Measurements from ENCODE around the gene TNS1. TPM values are rescaled to one million over a fixed set of nuclear protein-coding genes. Genes with fewer than 3 reads are reported as not detected.

Gene TNS1
- total RNA-seq, 1 experiment from 2014 or later: 6.2 TPM

GRCh38 chr2:217968023-217968422 is 34.8 kb downstream of the TNS1 start:
- ChIA-PET RAD21 (ENCODE audit: low non-redundant PET in 1 of 2, low total read pairs in 2 of 2, uncharacterized antibody in 2 of 2, unreplicated experiment in 2 of 2) (no interaction called here), CTCF (no interaction called here), POLR2A (no interaction called here)
- Histone ChIP-seq H3K79me2 (ENCODE audit: insufficient read depth, low read length) (no peaks in the 10 kb centered on the region), H3K4me3 (replicated peaks in 1 of 2; ENCODE audit: low read depth in 1 of 2, low read length in 2 of 2) (no peak overlapping the region), H3K36me3 (ENCODE audit: control insufficient read depth in 1 of 2, insufficient read depth in 2 of 2, low read length in 2 of 2) (no peaks in the 10 kb centered on the region), H4K20me1 (ENCODE audit: insufficient read depth) (no peaks in the 10 kb centered on the region), H3K4me1 (ENCODE audit: control insufficient read depth in 1 of 2, insufficient read depth in 2 of 2, low read length in 2 of 2) (peaks cover 0 to 4% of the 10 kb centered on the region in 2 experiments; a peak in 1 of 4 replicates), H3K27me3 (ENCODE audit: insufficient read depth, low read length) (no peaks in the 10 kb centered on the region), H3K9me2 (ENCODE audit: insufficient read depth) (no peaks in the 10 kb centered on the region), H2AFZ (ENCODE audit: low read depth, low read length, poor library complexity, severe bottlenecking) (no peak overlapping the region), H3K9ac (ENCODE audit: low read length) (no peak overlapping the region), H3K4me2 (ENCODE audit: low read length) (no peak overlapping the region), H3K9me3 (ENCODE audit: control insufficient read depth in 1 of 2, insufficient read depth in 1 of 2, low read depth in 1 of 2, low read length in 2 of 2) (no peaks in the 10 kb centered on the region), H3K27ac (ENCODE audit: low read depth, low read length) (no peak overlapping the region)
- no peak for ATAC-seq
- no TSS peak for BruUV-seq (replicated peaks)
- TF ChIP-seq YY1 (IDR thresholded peaks at IDR 0.05; ENCODE audit: extremely low read depth, insufficient replicate concordance, low read depth, low read length) (no peak), CTCF (IDR thresholded peaks at IDR 0.05 in 2 of 3, conservative IDR thresholded peaks at IDR 0.05 in 1 of 3; ENCODE audit: borderline replicate concordance in 1 of 3, insufficient read depth in 1 of 3, low read depth in 2 of 3, low read length in 2 of 3) (no peak), POLR2A (IDR thresholded peaks at IDR 0.05; ENCODE audit: borderline replicate concordance, extremely low read depth, insufficient read depth, insufficient read length) (no peak), TCF7L2 (IDR thresholded peaks at IDR 0.05; ENCODE audit: borderline replicate concordance, extremely low read depth, insufficient read depth, insufficient read length) (no peak), JUND (IDR thresholded peaks at IDR 0.05) (no peak), ZNF274 (IDR thresholded peaks at IDR 0.05; ENCODE audit: low read depth, low read length) (no peak)
- TF ChIP-seq, protein P1, sequence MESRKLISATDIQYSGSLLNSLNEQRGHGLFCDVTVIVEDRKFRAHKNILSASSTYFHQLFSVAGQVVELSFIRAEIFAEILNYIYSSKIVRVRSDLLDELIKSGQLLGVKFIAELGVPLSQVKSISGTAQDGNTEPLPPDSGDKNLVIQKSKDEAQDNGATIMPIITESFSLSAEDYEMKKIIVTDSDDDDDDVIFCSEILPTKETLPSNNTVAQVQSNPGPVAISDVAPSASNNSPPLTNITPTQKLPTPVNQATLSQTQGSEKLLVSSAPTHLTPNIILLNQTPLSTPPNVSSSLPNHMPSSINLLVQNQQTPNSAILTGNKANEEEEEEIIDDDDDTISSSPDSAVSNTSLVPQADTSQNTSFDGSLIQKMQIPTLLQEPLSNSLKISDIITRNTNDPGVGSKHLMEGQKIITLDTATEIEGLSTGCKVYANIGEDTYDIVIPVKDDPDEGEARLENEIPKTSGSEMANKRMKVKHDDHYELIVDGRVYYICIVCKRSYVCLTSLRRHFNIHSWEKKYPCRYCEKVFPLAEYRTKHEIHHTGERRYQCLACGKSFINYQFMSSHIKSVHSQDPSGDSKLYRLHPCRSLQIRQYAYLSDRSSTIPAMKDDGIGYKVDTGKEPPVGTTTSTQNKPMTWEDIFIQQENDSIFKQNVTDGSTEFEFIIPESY (IDR thresholded peaks at IDR 0.05; ENCODE audit: extremely low read depth, insufficient replicate concordance, low read length): no peak
- no peak for DNase-seq (ENCODE audit: low read depth, low spot score)
- intact Hi-C loops (cut with micrococcal nuclease): no loop called here

Measured in HCT116 (cell line).